Neural cell (in vitro differentiated cells): ENCODE results near the gene ACCSL. TPM values are rescaled to one million over a fixed set of nuclear protein-coding genes. Genes with fewer than 3 reads are reported as not detected.

Experiments
- H2AFZ ChIP-seq: fragments of 200-600, 300-800 bp; sonication (generic), shearing (Covaris generic); 2 replicates; pipeline ENCODE4 v1.6.0; 2014; ENCODE audit warnings: low read depth, mild to moderate bottlenecking, antibody characterized with exemption, low read length, moderate library complexity
- H3F3A ChIP-seq: fragments of 200-600 bp; shearing (Covaris generic); 2 replicates; pipeline ENCODE4 v1.6.1; 2016; ENCODE audit warnings: mild to moderate bottlenecking, moderate library complexity, mixed read lengths, antibody characterized with exemption, low read length; ENCODE audit not compliant: insufficient read depth, poor library complexity, severe bottlenecking
- H3K27ac ChIP-seq: fragments of 200-600, 300-800 bp; sonication (generic), shearing (Covaris generic); 2 replicates; pipeline ENCODE4 v1.5.1; 2014; ENCODE audit warnings: mild to moderate bottlenecking, low read length, moderate library complexity
- H3K27me3 ChIP-seq: fragments of 300-800, 200-600 bp; sonication (generic), shearing (Covaris generic); 2 replicates; pipeline ENCODE4 v1.6.0; 2014; ENCODE audit warnings: mild to moderate bottlenecking, low read depth, low read length, moderate library complexity; ENCODE audit not compliant: insufficient read depth
- H3K36me3 ChIP-seq: fragments of 300-800, 200-600 bp; sonication (generic), shearing (Covaris generic); 2 replicates; pipeline ENCODE4 v1.5.1; 2014; ENCODE audit warnings: mild to moderate bottlenecking, antibody characterized with exemption, low read length, moderate library complexity; ENCODE audit not compliant: insufficient read depth
- H3K4me2 ChIP-seq: fragments of 300-800, 200-600 bp; sonication (generic), shearing (Covaris generic); 2 replicates; pipeline ENCODE4 v1.6.0; 2014; ENCODE audit warnings: mild to moderate bottlenecking, low read length
- H3K4me3 ChIP-seq: fragments of 300-800, 200-600 bp; sonication (generic), shearing (Covaris generic); 2 replicates; pipeline ENCODE4 v1.5.1; 2014; ENCODE audit warnings: mild to moderate bottlenecking, low read length, moderate library complexity
- H3K79me2 ChIP-seq: fragments of 200-600 bp; shearing (Covaris generic); replicated peaks from 2 replicates; pipeline ENCODE4 v1.6.0; 2014; ENCODE audit warnings: mild to moderate bottlenecking, low read length, moderate library complexity; ENCODE audit not compliant: insufficient read depth
- H3K9ac ChIP-seq: fragments of 300-800, 200-600 bp; sonication (generic), shearing (Covaris generic); 2 replicates; pipeline ENCODE4 v1.6.1; 2016; ENCODE audit warnings: mild to moderate bottlenecking, low read length, mixed read lengths
- H3K9me2 ChIP-seq: fragments of 200-600 bp; shearing (Covaris generic); 2 replicates; pipeline ENCODE4 v1.6.1; 2016; ENCODE audit warnings: mild to moderate bottlenecking, low read length, mixed read lengths; ENCODE audit not compliant: insufficient read depth
- H3K9me3 ChIP-seq: fragments of 200-600, 300-800 bp; sonication (generic), shearing (Covaris generic); 2 replicates; pipeline ENCODE4 v1.6.1; 2016; ENCODE audit warnings: mild to moderate bottlenecking, mixed run types, low read length, moderate library complexity, mixed read lengths
- H4K20me1 ChIP-seq: fragments of 200-600 bp; shearing (Covaris generic); 2 replicates; pipeline ENCODE4 v1.6.1; 2016; ENCODE audit warnings: mild to moderate bottlenecking, mixed run types; ENCODE audit not compliant: insufficient read depth
- CTCF ChIP-seq: fragments of 450-650 bp; IDR thresholded peaks from 2 replicates; pipeline ENCODE4 v1.5.1; 2014; ENCODE audit warnings: antibody characterized with exemption, mild to moderate bottlenecking, moderate library complexity; ENCODE audit not compliant: poor library complexity, severe bottlenecking
- EP300 ChIP-seq: fragments of 450-650 bp; conservative IDR thresholded peaks from 2 replicates; pipeline ENCODE4 v1.6.1; 2014; ENCODE audit warnings: antibody characterized with exemption, mild to moderate bottlenecking, moderate library complexity; ENCODE audit not compliant: poor library complexity, severe bottlenecking
- EZH2 ChIP-seq: fragments of 200-600, 300-800 bp; shearing (Covaris generic), sonication (generic); IDR thresholded peaks from 2 replicates; pipeline ENCODE4 v1.6.1; 2014; ENCODE audit warnings: antibody characterized with exemption, low read length, borderline replicate concordance, mild to moderate bottlenecking; ENCODE audit not compliant: insufficient read depth, poor library complexity, severe bottlenecking
- MXI1 ChIP-seq: fragments of 450-650 bp; conservative IDR thresholded peaks from 2 replicates; pipeline ENCODE4 v1.6.1; 2014; ENCODE audit warnings: antibody characterized with exemption, mild to moderate bottlenecking; ENCODE audit not compliant: poor library complexity, severe bottlenecking
- POLR2AphosphoS5 ChIP-seq: IDR thresholded peaks from 2 replicates; pipeline ENCODE4 v1.6.1; 2012
- RAD21 ChIP-seq: fragments of 450-650 bp; conservative IDR thresholded peaks from 2 replicates; pipeline ENCODE4 v1.6.1; 2014; ENCODE audit warnings: antibody characterized with exemption, mild to moderate bottlenecking, moderate library complexity
- REST ChIP-seq: IDR thresholded peaks from 2 replicates; pipeline ENCODE4 v1.6.1; 2012; ENCODE audit warnings: borderline replicate concordance
- SMC3 ChIP-seq: fragments of 450-650 bp; conservative IDR thresholded peaks from 2 replicates; pipeline ENCODE4 v1.6.1; 2014; ENCODE audit warnings: antibody characterized with exemption, mild to moderate bottlenecking, moderate library complexity; ENCODE audit not compliant: poor library complexity
- TAF1 ChIP-seq: IDR thresholded peaks from 2 replicates; pipeline ENCODE4 v1.6.1; 2012; ENCODE audit warnings: low read depth
- polyA plus RNA-seq: library from polyadenylated mRNA; depleted of rRNA; stranded (reverse); fragments of >200 nt; gene quantifications from 2 replicates; pipeline ENCODE4 v1.2.3, GENCODE V29; 2014

ACCSL gene
- polyA plus RNA-seq, 1 donor from 2014 or later, result not detected

GRCh38 chr11:44028401-44028800, 19.4 kb upstream of the ACCSL start:
- H3F3A ChIP-seq, result no peaks in the 10 kb centered on the region
- H2AFZ ChIP-seq, result no peak overlapping the region
- H3K9me3 ChIP-seq, result no peaks in the 10 kb centered on the region
- no peak overlapping the region for H3K4me3 ChIP-seq
- TF ChIP-seq RAD21, result no peak
- TF ChIP-seq POLR2AphosphoS5, result no peak
- no peak for TF ChIP-seq EZH2
- no peak for TF ChIP-seq MXI1
- TF ChIP-seq REST, result no peak
- no peak for TF ChIP-seq TAF1
- TF ChIP-seq SMC3, result no peak
- no peak for TF ChIP-seq CTCF
- TF ChIP-seq EP300, result no peak
- H3K4me2 ChIP-seq, result no peak overlapping the region
- no peaks in the 10 kb centered on the region for H4K20me1 ChIP-seq
- no peaks in the 10 kb centered on the region for H3K27me3 ChIP-seq
- no peaks in the 10 kb centered on the region for H3K79me2 ChIP-seq
- no peaks in the 10 kb centered on the region for H3K36me3 ChIP-seq
- H3K27ac ChIP-seq, result no peak overlapping the region
- H3K9ac ChIP-seq, result no peak overlapping the region
- no peaks in the 10 kb centered on the region for H3K9me2 ChIP-seq

GRCh38 chr11:44028816-44029506, 18.8 kb upstream of the ACCSL start:
- no peak overlapping the region for H2AFZ ChIP-seq
- TF ChIP-seq CTCF (no peak), POLR2AphosphoS5 (no peak), EZH2 (no peak), SMC3 (no peak), RAD21 (no peak), TAF1 (no peak), EP300 (no peak), REST (no peak), MXI1 (no peak)

More at GRCh38 chr11:44028816-44029506, 18.8 kb upstream of the ACCSL start:
- no peak overlapping the region for H3K4me2 ChIP-seq
- H3F3A ChIP-seq, result no peaks in the 10 kb centered on the region
- H4K20me1 ChIP-seq, result no peaks in the 10 kb centered on the region
- H3K27ac ChIP-seq, result no peak overlapping the region
- no peaks in the 10 kb centered on the region for H3K36me3 ChIP-seq
- no peaks in the 10 kb centered on the region for H3K9me2 ChIP-seq
- H3K4me3 ChIP-seq, result no peak overlapping the region
- no peaks in the 10 kb centered on the region for H3K9me3 ChIP-seq
- no peak overlapping the region for H3K9ac ChIP-seq
- no peaks in the 10 kb centered on the region for H3K27me3 ChIP-seq
- no peaks in the 10 kb centered on the region for H3K79me2 ChIP-seq
